Suprapubic skin (tissue), 4 donors: Measurements from ENCODE around the gene SPRR5. TPM values are rescaled to one million over a fixed set of nuclear protein-coding genes. Genes with fewer than 3 reads are reported as not detected.
A peak's percentile ranks its signal among the peaks of the same experiment; 100 is the strongest.

Experiments
- DNase-seq, 2 donors: peaks; one replicate each; pipeline ENCODE4 v3.0.0-alpha.2; 2019; ENCODE audit warnings: low spot score in 2 of 2
- H3K27ac ChIP-seq: fragments of 200-600 bp; sonication (generic); one replicate; pipeline ENCODE4 v1.5.1; 2019
- H3K27me3 ChIP-seq: fragments of 200-600 bp; sonication (generic); one replicate; pipeline ENCODE4 v1.5.1; 2019
- H3K36me3 ChIP-seq: fragments of 200-600 bp; sonication (generic); one replicate; pipeline ENCODE4 v1.5.1; 2019
- H3K4me1 ChIP-seq: fragments of 200-600 bp; sonication (generic); one replicate; pipeline ENCODE4 v1.5.1; 2019
- H3K4me3 ChIP-seq: fragments of 200-600 bp; sonication (generic); one replicate; pipeline ENCODE4 v1.5.1; 2019; ENCODE audit warnings: mild to moderate bottlenecking
- H3K9me3 ChIP-seq: fragments of 200-600 bp; sonication (generic); one replicate; pipeline ENCODE4 v1.5.1; 2019
- CTCF ChIP-seq, 2 donors: fragments of 200-600 bp in 1 of 2; fragments of 450-650 bp in 1 of 2; sonication (generic) in 1 of 2; IDR thresholded peaks; one replicate each; pipeline ENCODE4 v1.5.1; 2016 to 2019; ENCODE audit warnings: antibody characterized with exemption in 2 of 2, mild to moderate bottlenecking in 1 of 2, moderate library complexity in 1 of 2
- EP300 ChIP-seq: sonication (generic); formaldehyde crosslinking; IDR thresholded peaks from one replicate; pipeline ENCODE4 v1.6.1; 2017; ENCODE audit warnings: antibody characterized with exemption
- POLR2A ChIP-seq, 2 donors: fragments of 450-650 bp; IDR thresholded peaks; one replicate each; pipeline ENCODE4 v1.6.1; 2017; ENCODE audit warnings: antibody characterized with exemption in 2 of 2, mild to moderate bottlenecking in 2 of 2, moderate library complexity in 2 of 2
- POLR2AphosphoS5 ChIP-seq, 3 donors: sonication (generic); formaldehyde crosslinking; IDR thresholded peaks; one replicate each; pipeline ENCODE4 v1.6.1; 2017; ENCODE audit warnings: antibody characterized with exemption in 3 of 3
- WGBS: methylation state at CpG from one replicate; pipeline ENCODE4 v1.1.5; 2018; 5-methylcytosine and 5-hydroxymethylcytosine counted together
- total RNA-seq, 4 donors: library from RNA; depleted of rRNA; stranded (reverse); fragments of >200 nt; gene quantifications; one replicate each; pipeline ENCODE4 v1.1.0, GENCODE V29; 2016

SPRR5 gene
- total RNA-seq, 4 donors from 2014 or later: 10.7 to 42.8 (median 18.2) TPM

- 80% methylated on average over 2 of the region's 2 CpGs for WGBS
- no peak overlapping the region for H3K27ac ChIP-seq
- no peaks in the 10 kb centered on the region for H3K4me1 ChIP-seq
- TF ChIP-seq POLR2A (IDR thresholded peaks at IDR 0.05): no peak
- no peak for TF ChIP-seq POLR2AphosphoS5 (IDR thresholded peaks at IDR 0.05)
- no peak for TF ChIP-seq CTCF (IDR thresholded peaks at IDR 0.05)
- TF ChIP-seq EP300: no peak
- peaks cover 3% of the 10 kb centered on the region for H3K27me3 ChIP-seq
- no peaks in the 10 kb centered on the region for H3K9me3 ChIP-seq
- DNase-seq: no peak
- H3K36me3 ChIP-seq: no peaks in the 10 kb centered on the region
- no peak overlapping the region for H3K4me3 ChIP-seq
Observed at GRCh38 chr1:152942161-152942560, 4.8 kb upstream of the SPRR5 start.

DNA sequence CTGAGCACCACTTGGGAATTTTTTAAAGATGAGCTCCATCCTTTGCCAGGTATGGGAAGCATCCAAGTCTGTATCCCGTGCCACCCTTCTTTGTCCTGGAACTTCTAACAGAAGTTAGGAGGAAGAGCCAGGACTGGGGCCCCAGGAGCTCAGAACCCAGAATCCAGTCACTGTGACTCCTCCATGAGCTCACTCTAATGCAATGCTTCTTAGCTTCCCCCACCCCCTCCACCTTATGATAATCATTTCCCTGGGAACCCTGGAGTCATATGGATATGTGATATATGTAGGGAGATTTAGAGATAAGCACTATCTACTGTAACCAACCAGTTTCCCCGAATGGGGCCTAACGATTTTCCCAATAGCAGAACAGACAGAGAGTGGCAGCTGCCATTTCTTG lies 758 bp upstream of the SPRR5 start:
- Histone ChIP-seq H3K9me3 (no peaks in the 10 kb centered on the region), H3K4me1 (peaks cover 9% of the 10 kb centered on the region), H3K27me3 (peaks cover 3% of the 10 kb centered on the region), H3K27ac (no peak overlapping the region), H3K4me3 (no peak overlapping the region), H3K36me3 (no peaks in the 10 kb centered on the region)
- DNase-seq: peak in 1 of 2 donors; percentile 29
- TF ChIP-seq POLR2AphosphoS5 (IDR thresholded peaks at IDR 0.05) (no peak), POLR2A (IDR thresholded peaks at IDR 0.05) (no peak), CTCF (IDR thresholded peaks at IDR 0.05) (no peak), EP300 (no peak)
- 52% methylated on average over 3 of the region's 3 CpGs for WGBS

DNA sequence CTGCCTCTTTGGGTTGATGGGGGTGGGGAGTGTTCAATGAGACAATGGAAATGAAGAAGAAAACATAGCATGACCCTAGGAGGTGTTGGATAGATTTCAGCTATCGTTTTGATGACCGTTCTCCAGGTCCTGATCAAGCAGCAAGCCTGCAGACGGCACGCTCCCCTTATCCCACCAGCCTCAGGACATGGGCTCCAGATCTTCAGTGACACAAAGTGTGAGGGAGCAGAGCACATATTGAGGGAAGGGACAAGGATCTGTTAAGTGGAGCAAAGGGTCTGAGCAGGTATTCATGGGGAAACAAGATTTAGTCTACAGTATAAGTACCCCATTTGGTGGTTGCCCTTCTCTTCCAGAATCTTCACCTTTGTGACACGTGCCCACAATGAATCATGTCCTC lies 4.7 kb downstream of the SPRR5 start:
- H3K27ac ChIP-seq: no peak overlapping the region
- peaks cover 3% of the 10 kb centered on the region for H3K27me3 ChIP-seq
- peaks cover 16% of the 10 kb centered on the region for H3K4me1 ChIP-seq
- H3K4me3 ChIP-seq: no peak overlapping the region
- TF ChIP-seq POLR2AphosphoS5 (IDR thresholded peaks at IDR 0.05) (no peak), POLR2A (IDR thresholded peaks at IDR 0.05) (no peak), EP300 (no peak), CTCF (IDR thresholded peaks at IDR 0.05) (no peak)
- no peak for DNase-seq
- H3K9me3 ChIP-seq: no peaks in the 10 kb centered on the region
- H3K36me3 ChIP-seq: no peaks in the 10 kb centered on the region
- WGBS: 83% methylated on average over 5 of the region's 5 CpGs

GRCh38 chr1:152953761-152954160 lies 6.8 kb downstream of the SPRR5 start:
- no peaks in the 10 kb centered on the region for H3K36me3 ChIP-seq
- 23% methylated on average over 5 of the region's 7 CpGs for WGBS
- H3K4me1 ChIP-seq: peaks cover 10% of the 10 kb centered on the region
- no peak for DNase-seq
- H3K27me3 ChIP-seq: no peaks in the 10 kb centered on the region
- H3K9me3 ChIP-seq: no peaks in the 10 kb centered on the region
- H3K4me3 ChIP-seq: no peak overlapping the region
- no peak for TF ChIP-seq POLR2A (IDR thresholded peaks at IDR 0.05)
- TF ChIP-seq POLR2AphosphoS5 (IDR thresholded peaks at IDR 0.05): no peak
- no peak for TF ChIP-seq CTCF (IDR thresholded peaks at IDR 0.05)
- TF ChIP-seq EP300: no peak
- peak overlapping the region; percentile 82 for H3K27ac ChIP-seq

GRCh38 chr1:152954436-152954835 lies 7.4 kb downstream of the SPRR5 start:
- no peak overlapping the region for H3K4me3 ChIP-seq
- no peak for DNase-seq
- H3K9me3 ChIP-seq: no peaks in the 10 kb centered on the region
- WGBS: 40% methylated on average over 6 of the region's 6 CpGs
- no peaks in the 10 kb centered on the region for H3K36me3 ChIP-seq
- no peaks in the 10 kb centered on the region for H3K27me3 ChIP-seq
- peaks cover 7% of the 10 kb centered on the region for H3K4me1 ChIP-seq
- TF ChIP-seq EP300: no peak
- TF ChIP-seq POLR2A (IDR thresholded peaks at IDR 0.05): no peak
- peak overlapping the region; percentile 82 for H3K27ac ChIP-seq

- TF ChIP-seq EP300 (no peak), CTCF (IDR thresholded peaks at IDR 0.05) (no peak), POLR2AphosphoS5 (IDR thresholded peaks at IDR 0.05) (no peak), POLR2A (IDR thresholded peaks at IDR 0.05) (no peak)
- H3K27ac ChIP-seq: no peak overlapping the region
- H3K4me3 ChIP-seq: no peak overlapping the region
- no peaks in the 10 kb centered on the region for H3K9me3 ChIP-seq
- peaks cover 7% of the 10 kb centered on the region for H3K4me1 ChIP-seq
- H3K27me3 ChIP-seq: no peaks in the 10 kb centered on the region
- DNase-seq: no peak
- WGBS: 82% methylated on average over 3 of the region's 3 CpGs
- H3K36me3 ChIP-seq: no peaks in the 10 kb centered on the region
Observed at GRCh38 chr1:152957561-152957960, 10.6 kb downstream of the SPRR5 start.
